SK-N-SH (cell line): ENCODE results near the gene ADAMTSL1. TPM values are rescaled to one million over a fixed set of nuclear protein-coding genes. Genes with fewer than 3 reads are reported as not detected.

Experiments
- CTCF ChIA-PET: fragments of 300-600, 350-600 bp; formaldehyde crosslinking; extraction: SDS; loops from one replicate; lab custom pipeline; 2021; lab: Yijun Ruan, JAX
- POLR2A ChIA-PET: fragments of 350-600 bp; sonication (Branson Sonifier 250); formaldehyde crosslinking; extraction: SDS; loops from one replicate; lab custom pipeline; 2020; ENCODE audit warnings: antibody characterized with exemption, inconsistent platforms; lab: Yijun Ruan, JAX
- DNase-seq: peaks from one replicate; pipeline ENCODE4 v3.0.0; 2012
- H2AFZ ChIP-seq: fragments of 200-600 bp; sonication (generic); 2 replicates; pipeline ENCODE4 v1.8.1; 2016; ENCODE audit warnings: antibody characterized with exemption, mild to moderate bottlenecking, low read depth
- H3F3A ChIP-seq: fragments of 200-600 bp; sonication (generic); replicated peaks from 2 replicates; pipeline ENCODE3; 2016; ENCODE audit warnings: antibody characterized with exemption, mild to moderate bottlenecking; ENCODE audit not compliant: insufficient read depth
- H3K27ac ChIP-seq, 2 experiments: fragments of 200-500 bp in 1 of 2; fragments of 200-600 bp in 1 of 2; sonication (Bioruptor generic) in 1 of 2; sonication (generic), shearing (Covaris generic) in 1 of 2; 2 replicates each; pipeline versions ENCODE4 v1.5.1 to v1.6.1; 2014 to 2016; ENCODE audit warnings: low read depth in 2 of 2, inconsistent platforms in 1 of 2, low read length in 1 of 2, mild to moderate bottlenecking in 1 of 2, mixed read lengths in 1 of 2
- H3K27me3 ChIP-seq: fragments of 200-600 bp; sonication (generic), shearing (Covaris generic); 2 replicates; pipeline ENCODE4 v1.6.1; 2016; ENCODE audit warnings: mixed run types; ENCODE audit not compliant: insufficient read depth
- H3K36me3 ChIP-seq, 2 experiments: fragments of 200-500 bp in 1 of 2; fragments of 200-600 bp in 1 of 2; sonication (Bioruptor generic) in 1 of 2; sonication (generic) in 1 of 2; replicated peaks in 1 of 2; 2 replicates each; pipeline versions ENCODE3 to v1.5.1; 2014 to 2016; ENCODE audit warnings: low read length in 1 of 2, mild to moderate bottlenecking in 1 of 2; ENCODE audit not compliant: insufficient read depth in 2 of 2, control insufficient read depth in 1 of 2
- H3K4me1 ChIP-seq, 2 experiments: fragments of 200-500 bp in 1 of 2; fragments of 200-600 bp in 1 of 2; sonication (Bioruptor generic) in 1 of 2; sonication (generic), shearing (Covaris generic) in 1 of 2; 2 replicates each; pipeline versions ENCODE4 v1.5.1 to v1.6.1; 2014 to 2016; ENCODE audit warnings: low read depth in 1 of 2, low read length in 1 of 2, mixed run types in 1 of 2; ENCODE audit not compliant: insufficient read depth in 2 of 2, control insufficient read depth in 1 of 2
- H3K4me2 ChIP-seq: fragments of 200-600 bp; sonication (generic), shearing (Covaris generic); 2 replicates; pipeline ENCODE4 v1.6.1; 2017; ENCODE audit warnings: mixed run types
- H3K4me3 ChIP-seq, 2 experiments: fragments of 200-500 bp in 1 of 2; fragments of 200-600 bp in 1 of 2; sonication (Bioruptor generic) in 1 of 2; sonication (generic), shearing (Covaris generic) in 1 of 2; 2 replicates each; pipeline versions ENCODE4 v1.5.1 to v1.8.1; 2014 to 2016; ENCODE audit warnings: low read depth in 2 of 2, inconsistent platforms in 1 of 2, low read length in 1 of 2, mild to moderate bottlenecking in 1 of 2, mixed read lengths in 1 of 2, moderate library complexity in 1 of 2
- H3K79me2 ChIP-seq: fragments of 200-600 bp; sonication (generic); 2 replicates; pipeline ENCODE4 v1.8.1; 2017; ENCODE audit warnings: mild to moderate bottlenecking; ENCODE audit not compliant: insufficient read depth
- H3K9ac ChIP-seq: fragments of 200-600 bp; sonication (generic); 2 replicates; pipeline ENCODE4 v1.6.1; 2017; ENCODE audit warnings: mixed run types
- H3K9me2 ChIP-seq: fragments of 200-600 bp; sonication (generic); 2 replicates; pipeline ENCODE4 v1.6.1; 2017; ENCODE audit warnings: mixed run types
- H3K9me3 ChIP-seq: fragments of 200-600 bp; sonication (generic); 2 replicates; pipeline ENCODE4 v1.6.1; 2017; ENCODE audit warnings: mixed run types, mild to moderate bottlenecking, moderate library complexity
- H4K20me1 ChIP-seq: fragments of 200-600 bp; sonication (generic); 2 replicates; pipeline ENCODE4 v1.6.1; 2017; ENCODE audit warnings: mild to moderate bottlenecking, mixed run types; ENCODE audit not compliant: insufficient read depth
- CHD2 ChIP-seq: fragments of 150-350 bp; IDR thresholded peaks from 2 replicates; pipeline ENCODE4 v1.6.1; 2018; ENCODE audit warnings: low read length; ENCODE audit not compliant: partially characterized antibody
- CTCF ChIP-seq: fragments of 200-600 bp; sonication (generic); IDR thresholded peaks from 2 replicates; pipeline ENCODE4 v1.6.1; 2017; ENCODE audit warnings: antibody characterized with exemption, mild to moderate bottlenecking, moderate library complexity
- ELF1 ChIP-seq: IDR thresholded peaks from 2 replicates; pipeline ENCODE4 v1.4.0; 2012
- EP300 ChIP-seq, 2 experiments: IDR thresholded peaks; 2 replicates each; pipeline versions ENCODE4 v1.4.0 to v1.6.1; 2012; ENCODE audit warnings: borderline replicate concordance in 1 of 2, low read depth in 1 of 2, low read length in 1 of 2
- EZH2phosphoT487 ChIP-seq: fragments of 200-600 bp; sonication (generic); IDR thresholded peaks from 2 replicates; pipeline ENCODE4 v1.6.1; 2017; ENCODE audit warnings: low read depth, mixed run types, mild to moderate bottlenecking, antibody characterized with exemption, moderate library complexity, borderline replicate concordance
- FOSL2 ChIP-seq: IDR thresholded peaks from 2 replicates; pipeline ENCODE4 v1.4.0; 2012; ENCODE audit warnings: low read depth, mild to moderate bottlenecking, moderate library complexity, borderline replicate concordance
- FOXJ3 ChIP-seq: sonication (generic); formaldehyde crosslinking; IDR thresholded peaks from 2 replicates; pipeline ENCODE4 v1.5.1; 2020; ENCODE audit warnings: mild to moderate bottlenecking, missing genetic modification reagents
- FOXM1 ChIP-seq: IDR thresholded peaks from 2 replicates; pipeline ENCODE4 v1.4.0; 2012; ENCODE audit warnings: low read depth, mild to moderate bottlenecking
- GATA2 ChIP-seq: sonication (generic); formaldehyde crosslinking; IDR thresholded peaks from 2 replicates; pipeline ENCODE4 v1.5.0; 2020; ENCODE audit warnings: mild to moderate bottlenecking, missing genetic modification reagents
- NFIC ChIP-seq: IDR thresholded peaks from 2 replicates; pipeline ENCODE4 v1.4.0; 2012; ENCODE audit warnings: borderline replicate concordance
- RCOR1 ChIP-seq: fragments of 150-350 bp; IDR thresholded peaks from 2 replicates; pipeline ENCODE4 v1.6.1; 2017; ENCODE audit warnings: antibody characterized with exemption, low read length
- USF2 ChIP-seq: fragments of 150-350 bp; IDR thresholded peaks from 2 replicates; pipeline ENCODE4 v1.6.1; 2017; ENCODE audit warnings: antibody characterized with exemption, low read length, low read depth, borderline replicate concordance
- ZBTB33 ChIP-seq: IDR thresholded peaks from 2 replicates; pipeline ENCODE4 v1.4.0; 2012; ENCODE audit warnings: low read depth, borderline replicate concordance
- WGBS: methylation state at CpG from one replicate; pipeline ENCODE4 v1.1.6; 2017; ENCODE audit warnings: low lambda C conversion rate; 5-methylcytosine and 5-hydroxymethylcytosine counted together
- polyA plus RNA-seq, 3 experiments: library from polyadenylated mRNA; depleted of rRNA; stranded (reverse); fragments of >200 nt; gene quantifications; 2 replicates each; pipeline ENCODE4 v1.2.3, GENCODE V29; 2012
- TF ChIP-seq, protein P1 (sequence below): IDR thresholded peaks from 2 replicates; pipeline ENCODE4; 2012

The ADAMTSL1 gene
- polyA plus RNA-seq, 1 of the 3 experiments (the other 2 are of a cell fraction), result 114 TPM

GRCh38 chr9:18550286-18550685 is 76.3 kb downstream of the ADAMTSL1 start:
- H3K9ac ChIP-seq, result no peak overlapping the region
- no peak overlapping the region for H3K4me2 ChIP-seq
- no peaks in the 10 kb centered on the region for H3K9me2 ChIP-seq
- no peak for DNase-seq
- no peaks in the 10 kb centered on the region for H3K27me3 ChIP-seq
- H3K4me1 ChIP-seq, result peaks cover 0 to 7% of the 10 kb centered on the region in 2 experiments; a peak in 1 of 4 replicates
- H3F3A ChIP-seq, result peaks cover 18% of the 10 kb centered on the region
- TF ChIP-seq FOXM1 (no peak), NFIC (no peak), ELF1 (no peak), EP300 (IDR thresholded peaks at IDR 0.05; ENCODE audit: borderline replicate concordance in 1 of 2, low read depth in 1 of 2, low read length in 1 of 2) (no peak), RCOR1 (no peak), USF2 (no peak), ZBTB33 (no peak), FOXJ3 (CRISPR knock-in tag) (no peak), CTCF (no peak)
- TF ChIP-seq, protein P1, sequence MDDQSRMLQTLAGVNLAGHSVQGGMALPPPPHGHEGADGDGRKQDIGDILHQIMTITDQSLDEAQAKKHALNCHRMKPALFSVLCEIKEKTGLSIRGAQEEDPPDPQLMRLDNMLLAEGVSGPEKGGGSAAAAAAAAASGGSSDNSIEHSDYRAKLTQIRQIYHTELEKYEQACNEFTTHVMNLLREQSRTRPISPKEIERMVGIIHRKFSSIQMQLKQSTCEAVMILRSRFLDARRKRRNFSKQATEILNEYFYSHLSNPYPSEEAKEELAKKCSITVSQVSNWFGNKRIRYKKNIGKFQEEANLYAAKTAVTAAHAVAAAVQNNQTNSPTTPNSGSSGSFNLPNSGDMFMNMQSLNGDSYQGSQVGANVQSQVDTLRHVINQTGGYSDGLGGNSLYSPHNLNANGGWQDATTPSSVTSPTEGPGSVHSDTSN, result no peak
- H3K9me3 ChIP-seq, result peaks cover 9% of the 10 kb centered on the region
- ChIA-PET CTCF (interaction anchor here (1.3 kb wide), 1 partner anchor 26 kb away, joined by 3 read pairs; no protein-coding TSS in a partner anchor), POLR2A (no interaction called here)
- WGBS, result 73% methylated on average over 5 of the region's 5 CpGs
- H3K79me2 ChIP-seq, result peaks cover 92% of the 10 kb centered on the region
- H3K36me3 ChIP-seq, result peaks cover 0 to 63% of the 10 kb centered on the region in 2 experiments
- no peak overlapping the region for H3K4me3 ChIP-seq
- H3K27ac ChIP-seq, result no peak overlapping the region
- no peak overlapping the region for H2AFZ ChIP-seq
- no peaks in the 10 kb centered on the region for H4K20me1 ChIP-seq

- POLR2A ChIA-PET, result no interaction called here
These were observed 80.3 kb downstream of the ADAMTSL1 start for GRCh38 chr9:18554244-18554643.

More at GRCh38 chr9:18554244-18554643, 80.3 kb downstream of the ADAMTSL1 start:
- TF ChIP-seq FOSL2 (no peak), GATA2 (CRISPR knock-in tag) (no peak), CHD2 (no peak), EZH2phosphoT487 (no peak)
- peaks cover 11% of the 10 kb centered on the region for H3F3A ChIP-seq
- H3K27ac ChIP-seq, result no peak overlapping the region
- H3K79me2 ChIP-seq, result peaks cover 91% of the 10 kb centered on the region
- no peak overlapping the region for H2AFZ ChIP-seq
- no peaks in the 10 kb centered on the region for H3K27me3 ChIP-seq
- no peaks in the 10 kb centered on the region for H4K20me1 ChIP-seq
- WGBS, result 86% methylated on average over 6 of the region's 6 CpGs
- no peak for DNase-seq
- H3K4me2 ChIP-seq, result no peak overlapping the region
- H3K9ac ChIP-seq, result no peak overlapping the region
- H3K9me2 ChIP-seq, result no peaks in the 10 kb centered on the region
- peaks cover 0 to 78% of the 10 kb centered on the region in 2 experiments for H3K36me3 ChIP-seq
- CTCF ChIA-PET, result no interaction called here
- no peak overlapping the region for H3K4me3 ChIP-seq
- no peaks in the 10 kb centered on the region for H3K4me1 ChIP-seq
- peaks cover 9% of the 10 kb centered on the region for H3K9me3 ChIP-seq
